ENCODE data around the gene MUSTN1. TPM values are rescaled to one million over a fixed set of nuclear protein-coding genes. Genes with fewer than 3 reads are reported as not detected.

MUSTN1 gene
- total and polyA plus RNA-seq, 2 experiments from 2014 or later = 0.27 to 1.8 TPM

DNA sequence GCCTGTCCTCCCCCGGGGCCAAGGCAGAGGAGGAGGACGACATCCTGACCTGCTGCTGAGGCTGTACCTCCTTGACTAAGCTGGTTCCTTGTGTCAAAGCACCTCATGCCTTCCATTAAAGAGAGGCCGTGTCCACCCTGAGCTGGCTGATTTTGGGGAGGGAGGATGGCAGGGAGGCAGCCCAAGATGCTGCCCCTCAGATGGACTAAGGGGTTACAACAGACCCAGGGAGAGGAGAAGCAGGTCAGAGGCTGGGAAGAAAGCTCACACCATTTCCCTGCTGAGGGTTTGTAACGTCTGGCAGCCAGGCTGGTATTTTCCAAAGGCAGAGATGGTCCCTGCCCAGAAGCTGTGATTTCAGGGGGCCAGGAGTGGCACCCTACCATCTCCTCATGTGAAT lies 42.9 kb downstream of the MUSTN1 start:
- Histone ChIP-seq H3K9me3 (ENCODE audit: low read depth) (no peaks in the 10 kb centered on the region), H3K4me2 (no peak overlapping the region), H3K4me1 (ENCODE audit: insufficient read depth) (no peaks in the 10 kb centered on the region), H3K9me2 (replicated peaks; ENCODE audit: insufficient read depth) (no peaks in the 10 kb centered on the region), H4K20me1 (ENCODE audit: insufficient read depth, poor library complexity, severe bottlenecking) (no peaks in the 10 kb centered on the region), H3K4me3 (no peak overlapping the region), H3K36me3 (replicated peaks; ENCODE audit: insufficient read depth, low read depth) (no peaks in the 10 kb centered on the region), H2AFZ (no peak overlapping the region), H3K79me2 (no peaks in the 10 kb centered on the region), H3K27ac (no peak overlapping the region), H3K27me3 (no peaks in the 10 kb centered on the region)
- no peak for DNase-seq (ENCODE audit: low spot score)
- WGBS (ENCODE audit: low lambda C conversion rate, missing lambda C conversion rate) = 83% methylated on average over 4 of the region's 4 CpGs
- TF ChIP-seq EZH2phosphoT487 (IDR thresholded peaks at IDR 0.05; ENCODE audit: low read depth, severe bottlenecking, unreplicated experiment) (no peak), EZH2 (IDR thresholded peaks at IDR 0.05; ENCODE audit: borderline replicate concordance) (no peak)

GRCh38 chr3:52791366-52791765 lies 43.5 kb downstream of the MUSTN1 start:
- WGBS (ENCODE audit: low lambda C conversion rate, missing lambda C conversion rate) = 88% methylated on average over 12 of the region's 12 CpGs
- no peak overlapping the region for H3K27ac ChIP-seq
- no peak for DNase-seq (ENCODE audit: low spot score)
- no peaks in the 10 kb centered on the region for H3K4me1 ChIP-seq (ENCODE audit: insufficient read depth)
- H3K4me2 ChIP-seq = no peak overlapping the region
- H3K27me3 ChIP-seq = no peaks in the 10 kb centered on the region
- H3K79me2 ChIP-seq = no peaks in the 10 kb centered on the region
- H4K20me1 ChIP-seq (ENCODE audit: insufficient read depth, poor library complexity, severe bottlenecking) = no peaks in the 10 kb centered on the region
- H3K4me3 ChIP-seq = no peak overlapping the region
- no peak overlapping the region for H2AFZ ChIP-seq
- no peaks in the 10 kb centered on the region for H3K36me3 ChIP-seq (replicated peaks; ENCODE audit: insufficient read depth, low read depth)
- H3K9me3 ChIP-seq (ENCODE audit: low read depth) = no peaks in the 10 kb centered on the region
- H3K9me2 ChIP-seq (replicated peaks; ENCODE audit: insufficient read depth) = no peaks in the 10 kb centered on the region
- TF ChIP-seq, protein P1, sequence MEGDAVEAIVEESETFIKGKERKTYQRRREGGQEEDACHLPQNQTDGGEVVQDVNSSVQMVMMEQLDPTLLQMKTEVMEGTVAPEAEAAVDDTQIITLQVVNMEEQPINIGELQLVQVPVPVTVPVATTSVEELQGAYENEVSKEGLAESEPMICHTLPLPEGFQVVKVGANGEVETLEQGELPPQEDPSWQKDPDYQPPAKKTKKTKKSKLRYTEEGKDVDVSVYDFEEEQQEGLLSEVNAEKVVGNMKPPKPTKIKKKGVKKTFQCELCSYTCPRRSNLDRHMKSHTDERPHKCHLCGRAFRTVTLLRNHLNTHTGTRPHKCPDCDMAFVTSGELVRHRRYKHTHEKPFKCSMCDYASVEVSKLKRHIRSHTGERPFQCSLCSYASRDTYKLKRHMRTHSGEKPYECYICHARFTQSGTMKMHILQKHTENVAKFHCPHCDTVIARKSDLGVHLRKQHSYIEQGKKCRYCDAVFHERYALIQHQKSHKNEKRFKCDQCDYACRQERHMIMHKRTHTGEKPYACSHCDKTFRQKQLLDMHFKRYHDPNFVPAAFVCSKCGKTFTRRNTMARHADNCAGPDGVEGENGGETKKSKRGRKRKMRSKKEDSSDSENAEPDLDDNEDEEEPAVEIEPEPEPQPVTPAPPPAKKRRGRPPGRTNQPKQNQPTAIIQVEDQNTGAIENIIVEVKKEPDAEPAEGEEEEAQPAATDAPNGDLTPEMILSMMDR (IDR thresholded peaks at IDR 0.05; ENCODE audit: poor library complexity) = no peak
- no peak for TF ChIP-seq EZH2phosphoT487 (IDR thresholded peaks at IDR 0.05; ENCODE audit: low read depth, severe bottlenecking, unreplicated experiment)
- TF ChIP-seq EZH2 (IDR thresholded peaks at IDR 0.05; ENCODE audit: borderline replicate concordance) = no peak

GRCh38 chr3:52790741-52791140 lies 44.1 kb downstream of the MUSTN1 start:
- no peaks in the 10 kb centered on the region for H3K9me3 ChIP-seq (ENCODE audit: low read depth)
- TF ChIP-seq EZH2 (IDR thresholded peaks at IDR 0.05; ENCODE audit: borderline replicate concordance) (no peak), EZH2phosphoT487 (IDR thresholded peaks at IDR 0.05; ENCODE audit: low read depth, severe bottlenecking, unreplicated experiment) (no peak)
- TF ChIP-seq, protein P1 (IDR thresholded peaks at IDR 0.05; ENCODE audit: poor library complexity) = no peak
- no peak overlapping the region for H3K4me3 ChIP-seq

GRCh38 chr3:52790337-52790736 lies 44.5 kb downstream of the MUSTN1 start:
- no peaks in the 10 kb centered on the region for H3K9me3 ChIP-seq (ENCODE audit: low read depth)
- H3K27me3 ChIP-seq = no peaks in the 10 kb centered on the region
- H4K20me1 ChIP-seq (ENCODE audit: insufficient read depth, poor library complexity, severe bottlenecking) = no peaks in the 10 kb centered on the region
- no peak overlapping the region for H3K27ac ChIP-seq
- H3K4me3 ChIP-seq = no peak overlapping the region
- H3K9me2 ChIP-seq (replicated peaks; ENCODE audit: insufficient read depth) = no peaks in the 10 kb centered on the region
- 91% methylated on average over 6 of the region's 7 CpGs for WGBS (ENCODE audit: low lambda C conversion rate, missing lambda C conversion rate)
- no peaks in the 10 kb centered on the region for H3K79me2 ChIP-seq
- no peak for TF ChIP-seq EZH2 (IDR thresholded peaks at IDR 0.05; ENCODE audit: borderline replicate concordance)
- TF ChIP-seq, protein P1 (IDR thresholded peaks at IDR 0.05; ENCODE audit: poor library complexity) = no peak
- TF ChIP-seq EZH2phosphoT487 (IDR thresholded peaks at IDR 0.05; ENCODE audit: low read depth, severe bottlenecking, unreplicated experiment) = no peak
- no peak overlapping the region for H3K4me2 ChIP-seq
- no peaks in the 10 kb centered on the region for H3K4me1 ChIP-seq (ENCODE audit: insufficient read depth)
- no peak overlapping the region for H2AFZ ChIP-seq
- no peaks in the 10 kb centered on the region for H3K36me3 ChIP-seq (replicated peaks; ENCODE audit: insufficient read depth, low read depth)
- no peak for DNase-seq (ENCODE audit: low spot score)

More at GRCh38 chr3:52790741-52791140, 44.1 kb downstream of the MUSTN1 start:
- no peaks in the 10 kb centered on the region for H3K27me3 ChIP-seq
- H2AFZ ChIP-seq = no peak overlapping the region
- no peaks in the 10 kb centered on the region for H3K4me1 ChIP-seq (ENCODE audit: insufficient read depth)
- WGBS (ENCODE audit: low lambda C conversion rate, missing lambda C conversion rate) = 94% methylated on average over 13 of the region's 13 CpGs
- no peak overlapping the region for H3K4me2 ChIP-seq
- H3K36me3 ChIP-seq (replicated peaks; ENCODE audit: insufficient read depth, low read depth) = no peaks in the 10 kb centered on the region
- no peaks in the 10 kb centered on the region for H3K79me2 ChIP-seq
- H3K9me2 ChIP-seq (replicated peaks; ENCODE audit: insufficient read depth) = no peaks in the 10 kb centered on the region
- no peak overlapping the region for H3K27ac ChIP-seq
- no peak for DNase-seq (ENCODE audit: low spot score)
- no peaks in the 10 kb centered on the region for H4K20me1 ChIP-seq (ENCODE audit: insufficient read depth, poor library complexity, severe bottlenecking)

Measured in hepatocyte (in vitro differentiated cells).